ENCODE data around the gene ZDHHC16.

GRCh38 chr10:97481071-97481470 is 35.1 kb downstream of the ZDHHC16 start:
- no peak for TF ChIP-seq CTCF (IDR thresholded peaks at IDR 0.05)
- no peak for TF ChIP-seq EZH2 (IDR thresholded peaks at IDR 0.05)
